Natural killer cell (primary cell): ENCODE measurements around the gene ANKRD11. TPM values are rescaled to one million over a fixed set of nuclear protein-coding genes. Genes with fewer than 3 reads are reported as not detected.
"Not testable (repeated sequence)": the region's sequence is repeated elsewhere in the genome, so short reads cannot be mapped to it uniquely, and the experiment has no call there.

Source experiments
- ATAC-seq, 3 donors: fragments of 150-1000 bp in 2 of 3; fragments of 200-7000 bp in 1 of 3; cut with Tn5 transposase; 1 replicate in 1 of 3; 2 replicates in 2 of 3; pipeline ENCODE4 v1.10.0; 2021; ENCODE audit warnings: mild to moderate bottlenecking in 2 of 3, moderate library complexity in 2 of 3
- DNase-seq, 2 donors: peaks; one replicate each; pipeline versions ENCODE4 v3.0.0 to v3.0.0-alpha.2; 2013 to 2021; ENCODE audit warnings: mixed read lengths in 1 of 2
- H3K27ac ChIP-seq: one replicate; pipeline ENCODE4 v1.5.1; 2013; ENCODE audit warnings: mild to moderate bottlenecking, low read length
- H3K27me3 ChIP-seq: one replicate; pipeline ENCODE4 v1.6.1; 2013; ENCODE audit warnings: low read length; ENCODE audit not compliant: control insufficient read depth, insufficient read depth
- H3K36me3 ChIP-seq: one replicate; pipeline ENCODE4 v1.6.1; 2013; ENCODE audit warnings: low read length; ENCODE audit not compliant: control insufficient read depth, insufficient read depth
- H3K4me1 ChIP-seq: one replicate; pipeline ENCODE4 v1.6.1; 2013; ENCODE audit warnings: low read length; ENCODE audit not compliant: control insufficient read depth, insufficient read depth
- H3K4me3 ChIP-seq: one replicate; pipeline ENCODE4 v1.5.1; 2013; ENCODE audit warnings: low read length
- H3K9me3 ChIP-seq: one replicate; pipeline ENCODE4 v1.6.1; 2013; ENCODE audit warnings: low read length; ENCODE audit not compliant: control insufficient read depth, insufficient read depth
- H3K27ac Mint-ChIP-seq, 2 donors: one replicate each; pipeline ENCODE4 v1.8.0; 2022; ENCODE audit warnings: mild to moderate bottlenecking in 2 of 2, mixed read lengths in 2 of 2, moderate library complexity in 1 of 2
- H3K27me3 Mint-ChIP-seq, 2 donors: one replicate each; pipeline ENCODE4 v1.8.0; 2022; ENCODE audit warnings: low read depth in 2 of 2, mixed read lengths in 2 of 2
- H3K36me3 Mint-ChIP-seq: one replicate; pipeline ENCODE4 v1.8.0; 2022; ENCODE audit warnings: mixed read lengths
- H3K4me1 Mint-ChIP-seq, 2 donors: one replicate each; pipeline ENCODE4 v1.8.0; 2022; ENCODE audit warnings: mixed read lengths in 2 of 2
- H3K4me3 Mint-ChIP-seq: one replicate; pipeline ENCODE4 v1.8.0; 2022; ENCODE audit warnings: mild to moderate bottlenecking, moderate library complexity, mixed read lengths
- H3K9me3 Mint-ChIP-seq, 2 donors: one replicate each; pipeline ENCODE4 v1.8.0; 2022; ENCODE audit warnings: mixed read lengths in 2 of 2
- CTCF ChIP-seq: fragments of 200-600 bp; IDR thresholded peaks from one replicate; pipeline ENCODE4 v1.8.0; 2022; ENCODE audit warnings: antibody characterized with exemption
- WGBS: methylation state at CpG from one replicate; pipeline ENCODE4 v1.1.7; 2013; ENCODE audit warnings: missing lambda C conversion rate; ENCODE audit not compliant: insufficient coverage; 5-methylcytosine and 5-hydroxymethylcytosine counted together
- intact Hi-C: fragments of 100-400 bp; cut with micrococcal nuclease; formaldehyde crosslinking; loops from one replicate; pipeline ENCODE4 v1.14.2; 2022
- total RNA-seq, 4 donors: library from RNA; stranded (reverse); fragments of 120-200 nt in 1 of 4; gene quantifications; one replicate each; pipeline versions ENCODE4 v1.2.3 to v1.2.4, GENCODE V29; 2013 to 2022

Gene ANKRD11
- total RNA-seq, 3 donors from 2014 or later (not counting 1 experiment from before 2014, with no cell fraction given): 230 to 299 (median 287) TPM

DNA sequence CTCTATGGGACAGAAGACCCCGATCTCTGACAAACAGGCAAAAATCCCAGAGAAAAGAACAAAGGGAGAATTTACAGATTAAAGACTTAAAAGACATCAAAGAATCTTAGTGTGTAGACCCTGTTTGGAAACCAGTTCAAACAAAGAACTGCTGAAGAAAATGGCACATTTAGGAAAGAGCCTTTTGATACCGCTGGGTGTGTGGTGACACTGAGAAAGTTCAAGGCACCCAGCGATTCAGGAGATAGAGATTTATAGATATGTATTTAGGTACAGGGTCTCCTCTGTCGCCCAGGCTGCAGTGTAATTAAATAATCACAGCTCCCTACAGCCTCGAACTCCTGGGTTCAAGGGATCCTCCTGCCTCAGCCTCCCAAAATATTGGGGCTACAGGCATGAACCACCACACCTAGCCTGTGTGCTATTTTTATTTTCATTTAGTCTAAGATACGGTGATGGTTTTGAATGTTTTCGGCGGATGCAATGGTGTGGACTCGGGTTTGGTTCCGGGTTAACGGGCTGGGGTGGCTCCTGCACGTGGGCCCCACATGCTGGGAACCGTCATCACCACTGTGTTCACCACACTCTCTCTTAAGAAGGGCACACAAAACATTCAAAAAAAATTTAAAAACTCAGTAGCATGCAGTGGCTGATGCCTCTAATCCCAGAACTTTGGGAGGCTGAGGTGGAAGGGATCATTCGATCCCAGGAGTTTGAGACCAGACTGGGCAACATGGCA is 158.8 kb downstream of the ANKRD11 start:
- Histone ChIP-seq H3K4me3 (no peak overlapping the region), H3K9me3 (no peaks in the 10 kb centered on the region), H3K27me3 (no peaks in the 10 kb centered on the region), H3K36me3 (peaks cover 8% of the 10 kb centered on the region), H3K27ac (peak overlapping the region; percentile 44), H3K4me1 (peaks cover 89% of the 10 kb centered on the region)
- no peak for TF ChIP-seq CTCF
- peak in 1 of 2 donors; percentile 73 for DNase-seq
- Mint-ChIP-seq H3K9me3 (no peaks in the 10 kb centered on the region), H3K27ac (peak overlapping the region; percentile 70 to 72), H3K27me3 (no peaks in the 10 kb centered on the region), H3K4me3 (peak overlapping the region; percentile 58), H3K36me3 (no peaks in the 10 kb centered on the region), H3K4me1 (peaks cover 74 to 77% of the 10 kb centered on the region in 2 donors)
- intact Hi-C loops: loop anchor here (5.0 kb wide), 1 partner anchor 156 kb away; no protein-coding TSS in a partner anchor
- 36% methylated on average over 13 of the region's 14 CpGs for WGBS
- peak; percentile 44 to 58 (median 49) for ATAC-seq

GRCh38 chr16:89330177-89330856 is 160.0 kb downstream of the ANKRD11 start:
- H3K27ac ChIP-seq: peak overlapping the region; percentile 51
- TF ChIP-seq CTCF: no peak
- peak in 1 of 2 donors; percentile 80 for DNase-seq
- H3K4me1 ChIP-seq: peaks cover 89% of the 10 kb centered on the region
- Mint-ChIP-seq H3K9me3 (no peaks in the 10 kb centered on the region), H3K36me3 (no peaks in the 10 kb centered on the region), H3K4me1 (peaks cover 77 to 78% of the 10 kb centered on the region in 2 donors), H3K4me3 (peak overlapping the region; percentile 40), H3K27me3 (no peaks in the 10 kb centered on the region), H3K27ac (peak overlapping the region; percentile 18 to 70)
- no peaks in the 10 kb centered on the region for H3K9me3 ChIP-seq
- intact Hi-C loops: loop anchor here (5.0 kb wide), 1 partner anchor 157 kb away; no protein-coding TSS in a partner anchor
- H3K4me3 ChIP-seq: no peak overlapping the region
- peaks cover 8% of the 10 kb centered on the region for H3K36me3 ChIP-seq
- ATAC-seq: peak; percentile 12 to 42 (median 27)
- H3K27me3 ChIP-seq: no peaks in the 10 kb centered on the region
- WGBS: 39% methylated on average over 19 of the region's 25 CpGs

DNA sequence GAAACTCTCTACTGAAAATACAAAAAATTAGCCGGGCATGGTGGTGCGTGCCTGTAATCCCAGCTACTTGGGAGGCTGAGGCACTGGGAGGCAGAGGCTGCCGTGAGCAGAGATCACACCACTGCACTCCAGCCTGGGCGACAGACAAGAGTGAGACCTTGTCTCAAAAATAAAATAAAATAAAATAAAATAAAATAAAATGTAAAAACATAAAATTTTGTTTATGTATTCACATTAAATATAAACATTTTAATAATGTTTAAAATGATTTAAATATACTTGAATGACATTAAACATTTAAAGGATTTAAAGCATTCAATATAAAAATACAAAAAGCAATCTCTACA is 160.6 kb downstream of the ANKRD11 start:
- peak overlapping the region; percentile 51 for H3K27ac ChIP-seq
- Mint-ChIP-seq H3K4me3 (peak overlapping the region; percentile 40), H3K4me1 (peaks cover 77 to 78% of the 10 kb centered on the region in 2 donors), H3K27ac (peak overlapping the region; percentile 18 to 70)
- not testable (repeated sequence) for H3K9me3 ChIP-seq, H3K36me3 ChIP-seq, DNase-seq, H3K4me3 ChIP-seq, H3K27me3 Mint-ChIP-seq, ATAC-seq, H3K27me3 ChIP-seq, H3K9me3 Mint-ChIP-seq, H3K36me3 Mint-ChIP-seq
- H3K4me1 ChIP-seq: peaks cover 89% of the 10 kb centered on the region
- intact Hi-C loops: loop anchor here (5.0 kb wide), 1 partner anchor 157 kb away; no protein-coding TSS in a partner anchor
- 94% methylated on average over 3 of the region's 4 CpGs for WGBS

DNA sequence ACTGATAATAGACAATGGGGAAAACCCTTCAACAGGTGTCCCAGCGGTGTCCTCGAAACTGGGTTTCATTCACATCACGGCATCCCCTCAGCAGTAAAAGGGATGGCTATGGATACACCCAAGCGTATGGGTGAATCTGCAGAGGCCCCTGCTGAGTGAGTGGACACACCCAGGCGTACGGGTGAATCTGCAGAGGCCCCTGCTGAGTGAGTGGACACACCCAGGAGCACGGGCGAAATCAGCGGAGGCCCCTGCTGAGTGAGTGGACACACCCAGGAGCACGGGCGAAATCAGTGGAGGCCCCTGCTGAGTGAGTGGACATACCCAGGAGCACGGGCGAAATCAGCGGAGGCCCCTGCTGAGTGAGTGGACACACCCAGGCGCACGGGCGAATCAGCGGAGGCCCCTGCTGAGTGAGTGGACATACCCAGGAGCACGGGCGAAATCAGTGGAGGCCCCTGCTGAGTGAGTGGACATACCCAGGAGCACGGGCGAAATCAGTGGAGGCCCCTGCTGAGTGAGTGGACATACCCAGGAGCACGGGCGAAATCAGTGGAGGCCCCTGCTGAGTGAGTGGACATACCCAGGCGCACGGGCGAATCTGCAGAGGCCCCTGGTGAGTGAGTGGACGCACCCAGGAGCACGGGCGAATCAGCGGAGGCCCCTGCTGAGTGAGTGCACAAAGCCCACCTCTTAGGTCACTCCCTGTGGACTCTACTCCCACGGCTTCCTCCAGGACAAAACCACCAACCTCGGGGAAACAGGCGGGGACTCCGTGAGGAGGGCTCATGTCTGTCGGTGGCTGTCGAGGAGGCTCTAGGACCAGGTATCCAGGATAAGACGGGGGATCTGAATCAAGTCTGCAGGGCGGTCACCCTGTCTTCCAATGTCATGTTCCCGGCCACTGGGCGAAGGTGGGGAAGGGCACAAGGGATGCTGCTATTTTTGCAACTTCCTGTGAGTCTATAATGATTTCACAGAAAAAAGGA is 161.7 kb downstream of the ANKRD11 start:
- H3K27ac ChIP-seq, H3K27me3 ChIP-seq, H3K4me3 Mint-ChIP-seq, H3K36me3 ChIP-seq, DNase-seq, H3K9me3 Mint-ChIP-seq, ATAC-seq, H3K9me3 ChIP-seq, H3K4me3 ChIP-seq, intact Hi-C loops, H3K36me3 Mint-ChIP-seq, H3K27me3 Mint-ChIP-seq: not testable (repeated sequence)
- 93% methylated on average over 39 of the region's 41 CpGs for WGBS
- H3K27ac Mint-ChIP-seq: peak overlapping the region; percentile 61 to 65
- H3K4me1 Mint-ChIP-seq: peaks cover 75 to 76% of the 10 kb centered on the region in 2 donors
- H3K4me1 ChIP-seq: peaks cover 89% of the 10 kb centered on the region
